Skeletal muscle tissue (tissue), 4 donors: ENCODE results near the gene IP6K1. TPM values are rescaled to one million over a fixed set of nuclear protein-coding genes. Genes with fewer than 3 reads are reported as not detected.

Experiments used
- H3K27ac ChIP-seq: one replicate; pipeline ENCODE4 v1.7.0; 2013; ENCODE audit warnings: mild to moderate bottlenecking, low read depth, low read length, inconsistent platforms
- H3K27me3 ChIP-seq, 3 donors: one replicate each; pipeline ENCODE4 v1.7.0; 2013; ENCODE audit warnings: low read length in 3 of 3; ENCODE audit not compliant: control insufficient read depth in 3 of 3, insufficient read depth in 3 of 3
- H3K36me3 ChIP-seq, 3 donors: one replicate each; pipeline ENCODE4 v1.7.0; 2013; ENCODE audit warnings: low read length in 3 of 3; ENCODE audit not compliant: control insufficient read depth in 3 of 3, insufficient read depth in 3 of 3
- H3K4me1 ChIP-seq, 3 donors: one replicate each; pipeline ENCODE4 v1.7.0; 2013; ENCODE audit warnings: low read length in 3 of 3, mild to moderate bottlenecking in 3 of 3; ENCODE audit not compliant: control insufficient read depth in 3 of 3, insufficient read depth in 3 of 3
- H3K4me3 ChIP-seq, 3 donors: one replicate each; pipeline ENCODE4 v1.7.0; 2013; ENCODE audit warnings: low read length in 3 of 3
- H3K9ac ChIP-seq, 3 donors: one replicate each; pipeline ENCODE4 v1.7.0; 2013; ENCODE audit warnings: low read length in 3 of 3, mild to moderate bottlenecking in 3 of 3, moderate library complexity in 2 of 3, low read depth in 1 of 3
- H3K9me3 ChIP-seq, 3 donors: one replicate each; pipeline ENCODE4 v1.7.0; 2013; ENCODE audit warnings: low read length in 3 of 3; ENCODE audit not compliant: control insufficient read depth in 3 of 3
- total RNA-seq: library from RNA; depleted of rRNA; stranded (reverse); fragments of >200 nt; gene quantifications from one replicate; pipeline ENCODE4 v1.2.3, GENCODE V29; 2014
- donor health status: Osteomylitis.

Gene IP6K1
- total RNA-seq, 1 donor from 2014 or later: 23.5 TPM

GRCh38 chr3:49769926-49770325, 16.4 kb downstream of the IP6K1 start:
- no peak overlapping the region for H3K4me3 ChIP-seq
- no peaks in the 10 kb centered on the region for H3K4me1 ChIP-seq
- no peaks in the 10 kb centered on the region for H3K27me3 ChIP-seq
- H3K9ac ChIP-seq: no peak overlapping the region
- no peaks in the 10 kb centered on the region for H3K36me3 ChIP-seq
- H3K27ac ChIP-seq: no peak overlapping the region
- no peaks in the 10 kb centered on the region for H3K9me3 ChIP-seq

- H3K9ac ChIP-seq: no peak overlapping the region
- no peaks in the 10 kb centered on the region for H3K9me3 ChIP-seq
- H3K36me3 ChIP-seq: no peaks in the 10 kb centered on the region
- H3K4me1 ChIP-seq: no peaks in the 10 kb centered on the region
- no peaks in the 10 kb centered on the region for H3K27me3 ChIP-seq
- H3K27ac ChIP-seq: no peak overlapping the region
- H3K4me3 ChIP-seq: no peak overlapping the region
Measured at GRCh38 chr3:49769286-49769915, 16.9 kb downstream of the IP6K1 start.

DNA sequence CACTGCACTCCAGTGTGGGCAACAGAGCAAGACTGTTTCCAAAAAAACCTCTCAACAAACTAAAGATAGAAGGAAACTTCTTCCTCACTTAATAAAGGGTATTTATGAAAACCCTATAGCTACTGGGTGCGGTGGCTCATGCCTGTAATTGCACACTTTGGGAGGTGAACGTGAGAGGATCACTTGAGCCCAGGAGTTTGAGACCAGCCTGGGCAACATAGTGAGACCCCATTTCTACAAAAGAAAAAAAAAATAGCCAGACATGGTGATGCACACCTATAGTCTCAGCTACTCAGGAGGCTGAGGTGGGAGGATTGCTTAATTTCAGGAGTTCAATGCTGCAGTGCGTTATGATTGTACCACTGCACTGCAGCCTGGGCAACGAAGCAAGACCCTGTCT, 22.4 kb downstream of the IP6K1 start:
- Histone ChIP-seq H3K27ac (no peak overlapping the region), H3K36me3 (no peaks in the 10 kb centered on the region), H3K4me1 (no peaks in the 10 kb centered on the region), H3K27me3 (no peaks in the 10 kb centered on the region), H3K4me3 (no peak overlapping the region), H3K9ac (no peak overlapping the region), H3K9me3 (no peaks in the 10 kb centered on the region)

GRCh38 chr3:49761661-49762060, 24.7 kb downstream of the IP6K1 start:
- Histone ChIP-seq H3K36me3 (no peaks in the 10 kb centered on the region), H3K27me3 (no peaks in the 10 kb centered on the region), H3K9ac (no peak overlapping the region), H3K9me3 (no peaks in the 10 kb centered on the region), H3K4me3 (no peak overlapping the region), H3K27ac (no peak overlapping the region), H3K4me1 (peaks cover 0 to 5% (median 5%) of the 10 kb centered on the region in 3 donors)

DNA sequence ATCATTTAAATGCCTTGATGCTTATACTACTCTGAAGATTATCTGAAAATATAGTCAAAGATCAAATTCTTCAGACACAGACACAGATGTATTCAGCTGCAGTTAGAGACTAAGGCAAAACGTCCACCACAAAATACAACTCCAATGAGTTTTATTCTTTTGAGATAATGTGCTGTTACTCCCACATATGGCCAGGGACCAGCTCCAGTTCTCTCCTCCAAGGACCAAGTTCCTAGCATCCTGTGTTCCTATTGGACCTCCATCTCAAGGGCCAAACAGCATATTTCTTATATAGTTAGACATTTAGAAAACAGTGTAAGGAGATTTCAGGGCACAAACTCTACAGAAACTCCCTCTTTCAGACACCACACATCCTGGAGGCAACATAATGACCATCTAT, 27.1 kb downstream of the IP6K1 start:
- Histone ChIP-seq H3K36me3 (no peaks in the 10 kb centered on the region), H3K9ac (no peak overlapping the region), H3K27ac (no peak overlapping the region), H3K4me3 (no peak overlapping the region), H3K9me3 (no peaks in the 10 kb centered on the region), H3K27me3 (no peaks in the 10 kb centered on the region), H3K4me1 (peaks cover 5 to 11% (median 7%) of the 10 kb centered on the region in 3 donors)

DNA sequence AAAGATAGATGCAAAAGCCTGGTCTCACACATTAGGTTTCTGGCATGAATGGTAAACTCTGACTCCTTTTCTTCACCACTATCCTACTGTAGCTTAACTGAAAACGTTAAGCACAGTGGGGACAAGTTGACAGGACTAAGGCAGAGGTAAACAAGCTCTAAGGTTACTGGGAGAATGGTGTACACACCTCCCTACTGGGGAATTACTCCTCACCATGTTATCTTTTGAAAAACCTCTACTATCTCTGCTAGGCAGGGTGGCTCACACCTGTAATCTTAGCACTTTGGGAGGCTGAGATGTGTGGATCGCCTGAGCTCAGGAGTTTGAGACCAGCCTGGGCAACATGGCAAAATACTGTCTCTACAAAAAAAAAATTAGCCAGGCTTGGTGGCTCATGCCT, 29.1 kb downstream of the IP6K1 start:
- Histone ChIP-seq H3K9me3 (no peaks in the 10 kb centered on the region), H3K9ac (no peak overlapping the region), H3K4me1 (peaks cover 5 to 12% (median 7%) of the 10 kb centered on the region in 3 donors), H3K27ac (no peak overlapping the region), H3K36me3 (no peaks in the 10 kb centered on the region), H3K4me3 (no peak overlapping the region), H3K27me3 (no peaks in the 10 kb centered on the region)

- Histone ChIP-seq H3K9me3 (no peaks in the 10 kb centered on the region), H3K27ac (no peak overlapping the region), H3K9ac (no peak overlapping the region), H3K4me1 (peaks cover 5 to 12% (median 7%) of the 10 kb centered on the region in 3 donors), H3K27me3 (no peaks in the 10 kb centered on the region), H3K36me3 (no peaks in the 10 kb centered on the region), H3K4me3 (no peak overlapping the region)
Measured at GRCh38 chr3:49756036-49756435, 30.3 kb downstream of the IP6K1 start.

DNA sequence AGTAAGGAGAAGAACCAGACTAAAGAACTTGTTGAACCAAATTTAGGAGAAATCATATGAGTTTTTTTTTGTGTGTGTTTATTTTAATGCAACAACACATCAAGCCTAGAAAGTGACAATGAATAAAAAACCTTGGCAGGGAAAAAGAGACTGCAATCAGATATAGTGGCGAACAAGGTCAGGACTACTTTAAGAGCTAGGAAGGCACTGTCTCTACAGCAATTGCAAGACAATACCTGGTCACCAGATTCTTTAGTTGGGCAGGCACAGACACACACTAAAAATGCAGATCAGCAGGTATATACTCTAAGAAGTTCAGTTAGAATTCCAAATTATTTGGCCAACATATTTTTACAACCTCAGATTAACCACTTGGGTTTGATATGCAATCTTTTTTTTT, 31.8 kb downstream of the IP6K1 start:
- peaks cover 5 to 12% (median 12%) of the 10 kb centered on the region in 3 donors for H3K4me1 ChIP-seq
- H3K4me3 ChIP-seq: no peak overlapping the region
- H3K9ac ChIP-seq: peak overlapping the region in 1 of 3 donors; percentile 16
- no peak overlapping the region for H3K27ac ChIP-seq
- no peaks in the 10 kb centered on the region for H3K27me3 ChIP-seq
- H3K9me3 ChIP-seq: no peaks in the 10 kb centered on the region
- peaks cover 0 to 2% (median 0%) of the 10 kb centered on the region in 3 donors for H3K36me3 ChIP-seq

- Histone ChIP-seq H3K36me3 (peaks cover 8 to 12% (median 9%) of the 10 kb centered on the region in 3 donors), H3K4me3 (no peak overlapping the region), H3K9ac (no peak overlapping the region), H3K9me3 (no peaks in the 10 kb centered on the region), H3K4me1 (peaks cover 5 to 7% (median 7%) of the 10 kb centered on the region in 3 donors), H3K27ac (no peak overlapping the region), H3K27me3 (no peaks in the 10 kb centered on the region)
Measured at GRCh38 chr3:49751501-49751900, 34.8 kb downstream of the IP6K1 start.

DNA sequence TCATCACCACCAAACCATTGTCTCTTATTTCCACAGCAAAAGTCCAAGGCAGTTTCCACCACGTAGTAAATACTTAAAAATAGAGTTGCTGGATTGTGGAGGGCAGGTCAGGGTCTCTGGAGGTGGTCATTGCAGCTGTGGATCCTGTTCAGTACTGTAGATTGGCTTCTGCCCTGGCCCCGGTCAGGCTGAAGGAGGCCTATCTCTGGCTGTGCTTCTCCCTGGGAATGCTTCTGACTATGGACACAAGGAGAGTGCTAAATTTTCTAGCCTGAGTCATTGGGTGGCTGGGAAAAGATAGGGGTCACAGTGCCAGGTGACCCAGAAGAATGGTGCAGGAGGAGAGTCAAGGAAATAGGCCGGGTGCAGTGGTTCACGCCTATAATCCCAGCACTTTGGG, 36.3 kb downstream of the IP6K1 start:
- Histone ChIP-seq H3K27me3 (no peaks in the 10 kb centered on the region), H3K4me1 (peaks cover 5 to 7% (median 7%) of the 10 kb centered on the region in 3 donors), H3K36me3 (peaks cover 8 to 15% (median 9%) of the 10 kb centered on the region in 3 donors), H3K4me3 (no peak overlapping the region), H3K9me3 (no peaks in the 10 kb centered on the region), H3K27ac (no peak overlapping the region), H3K9ac (no peak overlapping the region)
